ENCODE results near the gene SLC46A3. TPM values are rescaled to one million over a fixed set of nuclear protein-coding genes. Genes with fewer than 3 reads are reported as not detected.

Gene SLC46A3
- total and polyA plus RNA-seq, 4 donors: 6.7 to 15.1 (median 8.5) TPM

Other genes with a start within 250 kb of the SLC46A3 start
- 10 to 100 TPM; 32.8 to 62.8 TPM for gene FLT1, start 223.8 kb downstream of the SLC46A3 start, total RNA-seq
- under 1 TPM; 0.38 to 0.69 TPM for gene FLT1, start 223.8 kb downstream of the SLC46A3 start, polyA plus RNA-seq
- 10 to 100 TPM; 46.7 to 52.9 TPM for gene POMP, start 59.8 kb downstream of the SLC46A3 start, total RNA-seq
- gene POMP, start 59.8 kb downstream of the SLC46A3 start, polyA plus RNA-seq: 100 to 1,000 TPM in 1 of 2 donors, 10 to 100 TPM in 1; 75.8 to 110 TPM
- gene MTUS2, start 101.4 kb upstream of the SLC46A3 start, total RNA-seq: 10 to 100 TPM in 1 of 2 donors, 1 to 10 TPM in 1; 5.1 to 12.1 TPM
- gene MTUS2, start 101.4 kb upstream of the SLC46A3 start, polyA plus RNA-seq: 10 to 100 TPM in 1 of 2 donors, 1 to 10 TPM in 1; 3.5 to 12.1 TPM

All from aorta (tissue), 4 donors.